Measurements from ENCODE around the gene MX2.

DNA sequence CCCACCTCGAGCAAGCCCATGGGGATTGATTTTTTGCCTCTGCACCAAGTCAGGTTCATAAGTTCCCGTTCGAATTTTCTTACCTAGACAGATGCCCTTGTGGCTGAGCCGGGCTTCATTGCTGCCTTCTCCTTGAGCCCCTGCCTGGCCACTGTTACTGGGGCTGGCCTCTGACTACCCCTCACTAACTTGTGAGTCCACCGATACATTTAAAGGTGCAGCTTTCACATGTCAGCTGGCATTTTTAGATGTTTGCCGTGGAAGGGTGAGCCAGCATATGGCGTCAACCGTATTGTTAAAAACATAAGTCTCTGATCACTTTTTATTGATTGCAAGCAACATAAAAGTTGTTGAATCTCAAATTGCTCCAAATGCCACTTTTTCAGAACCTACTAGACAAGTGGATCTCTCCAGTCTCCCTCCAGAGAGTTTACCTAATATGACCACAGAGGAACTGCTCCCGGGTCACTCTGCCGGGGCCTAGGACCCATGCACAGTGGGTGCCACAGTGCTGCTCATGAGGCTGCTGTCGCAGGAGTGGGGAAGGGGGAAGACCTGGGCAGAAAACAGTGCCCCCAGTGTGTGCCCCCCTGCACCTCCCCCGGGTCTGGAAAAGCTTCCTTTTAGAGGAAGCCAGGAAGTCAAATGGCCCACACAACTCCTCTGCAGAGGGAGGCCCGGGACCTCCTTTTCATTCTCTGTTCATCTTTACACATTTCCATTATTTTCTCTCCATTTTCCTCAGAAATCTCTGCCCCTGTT, 83.1 kb downstream of the MX2 start:
- no peak for TF ChIP-seq POLR2A (IDR thresholded peaks at IDR 0.05)
- TF ChIP-seq, protein P1, sequence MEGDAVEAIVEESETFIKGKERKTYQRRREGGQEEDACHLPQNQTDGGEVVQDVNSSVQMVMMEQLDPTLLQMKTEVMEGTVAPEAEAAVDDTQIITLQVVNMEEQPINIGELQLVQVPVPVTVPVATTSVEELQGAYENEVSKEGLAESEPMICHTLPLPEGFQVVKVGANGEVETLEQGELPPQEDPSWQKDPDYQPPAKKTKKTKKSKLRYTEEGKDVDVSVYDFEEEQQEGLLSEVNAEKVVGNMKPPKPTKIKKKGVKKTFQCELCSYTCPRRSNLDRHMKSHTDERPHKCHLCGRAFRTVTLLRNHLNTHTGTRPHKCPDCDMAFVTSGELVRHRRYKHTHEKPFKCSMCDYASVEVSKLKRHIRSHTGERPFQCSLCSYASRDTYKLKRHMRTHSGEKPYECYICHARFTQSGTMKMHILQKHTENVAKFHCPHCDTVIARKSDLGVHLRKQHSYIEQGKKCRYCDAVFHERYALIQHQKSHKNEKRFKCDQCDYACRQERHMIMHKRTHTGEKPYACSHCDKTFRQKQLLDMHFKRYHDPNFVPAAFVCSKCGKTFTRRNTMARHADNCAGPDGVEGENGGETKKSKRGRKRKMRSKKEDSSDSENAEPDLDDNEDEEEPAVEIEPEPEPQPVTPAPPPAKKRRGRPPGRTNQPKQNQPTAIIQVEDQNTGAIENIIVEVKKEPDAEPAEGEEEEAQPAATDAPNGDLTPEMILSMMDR (IDR thresholded peaks at IDR 0.05) = no peak
